Ishikawa (cell line): ENCODE measurements around the gene PHF19.

Experiments
- MAX ChIP-seq: IDR thresholded peaks from 2 replicates; pipeline ENCODE4 v1.6.1; 2012
- RAD21 ChIP-seq: IDR thresholded peaks from 2 replicates; pipeline ENCODE4 v1.6.1; 2012; ENCODE audit warnings: low read depth
- TCF12 ChIP-seq: IDR thresholded peaks from 2 replicates; pipeline ENCODE4 v1.6.1; 2012; ENCODE audit warnings: low read depth
- ZBTB7A ChIP-seq: IDR thresholded peaks from 2 replicates; pipeline ENCODE4 v1.6.1; 2012; ENCODE audit warnings: low read depth

DNA sequence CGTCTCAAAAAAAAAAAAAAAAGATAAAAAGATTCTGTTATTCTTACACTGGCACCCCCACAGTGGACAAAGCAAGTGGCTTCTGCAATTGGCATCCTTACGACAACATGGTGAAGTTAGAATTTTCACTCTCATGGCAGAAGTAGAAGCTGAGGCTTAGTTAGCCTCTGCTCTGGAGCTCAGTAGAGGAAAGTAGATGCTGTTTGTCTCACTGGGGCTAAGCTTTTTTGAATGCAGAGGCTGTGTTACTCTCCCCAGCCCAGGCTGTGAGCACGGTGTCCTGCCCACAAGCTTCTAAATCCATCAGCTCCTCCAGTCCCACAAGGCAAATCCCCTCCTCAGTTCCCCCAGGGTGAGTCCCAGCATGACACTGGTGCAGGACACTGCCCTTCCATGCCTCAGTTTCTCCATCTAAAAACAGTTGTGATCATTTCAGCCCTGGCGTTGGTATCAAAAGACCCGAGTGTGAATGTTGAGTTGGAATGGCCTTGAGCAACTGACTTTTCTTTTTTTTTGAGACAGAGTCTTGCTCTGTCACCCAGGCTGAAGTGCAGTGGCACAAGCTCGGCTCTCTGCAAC lies 22.6 kb upstream of the PHF19 start:
- TF ChIP-seq MAX (no peak), RAD21 (no peak), ZBTB7A (no peak), TCF12 (no peak)
